ENCODE data around the gene IVNS1ABP. TPM values are rescaled to one million over a fixed set of nuclear protein-coding genes. Genes with fewer than 3 reads are reported as not detected.

The IVNS1ABP gene
- total and polyA plus RNA-seq, 2 experiments from 2014 or later: 73.5 to 162 TPM

DNA sequence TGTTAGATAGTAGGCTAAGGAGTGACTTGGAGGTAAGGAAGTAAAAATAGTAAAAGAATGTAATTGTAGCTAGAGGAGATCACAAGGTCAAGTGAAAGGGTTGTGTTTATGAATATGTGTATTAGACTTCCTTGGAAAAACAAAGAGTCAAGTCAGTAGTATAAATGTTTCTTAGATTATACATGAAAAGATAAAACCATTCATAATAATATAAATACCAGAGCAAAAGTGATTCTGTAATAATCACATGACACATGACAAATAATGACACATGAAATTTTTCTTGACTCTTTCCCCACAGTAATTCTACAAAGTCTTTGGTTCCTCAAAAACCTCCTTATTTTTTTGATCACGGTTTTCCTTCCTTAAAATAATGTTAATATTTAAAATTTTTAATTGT lies 56.4 kb downstream of the IVNS1ABP start:
- H3K9me3 Mint-ChIP-seq: no peaks in the 10 kb centered on the region; the same call in none of the 3 replicates
- no peak overlapping the region for H2AFZ ChIP-seq
- no peak for TF ChIP-seq JUNB (IDR thresholded peaks at IDR 0.05; ENCODE audit: unreplicated experiment)
- no peak for TF ChIP-seq ZNF462 (CRISPR knock-in tag; IDR thresholded peaks at IDR 0.05)
- TF ChIP-seq ZNF331 (CRISPR knock-in tag; IDR thresholded peaks at IDR 0.05; ENCODE audit: low read depth): no peak
- TF ChIP-seq ZNF114 (CRISPR knock-in tag; IDR thresholded peaks at IDR 0.05): no peak
- TF ChIP-seq NANOG (IDR thresholded peaks at IDR 0.05; ENCODE audit: borderline replicate concordance): no peak
- TF ChIP-seq CREB1 (CRISPR knock-in tag; IDR thresholded peaks at IDR 0.05; ENCODE audit: low read depth): no peak
- TF ChIP-seq, protein P1, sequence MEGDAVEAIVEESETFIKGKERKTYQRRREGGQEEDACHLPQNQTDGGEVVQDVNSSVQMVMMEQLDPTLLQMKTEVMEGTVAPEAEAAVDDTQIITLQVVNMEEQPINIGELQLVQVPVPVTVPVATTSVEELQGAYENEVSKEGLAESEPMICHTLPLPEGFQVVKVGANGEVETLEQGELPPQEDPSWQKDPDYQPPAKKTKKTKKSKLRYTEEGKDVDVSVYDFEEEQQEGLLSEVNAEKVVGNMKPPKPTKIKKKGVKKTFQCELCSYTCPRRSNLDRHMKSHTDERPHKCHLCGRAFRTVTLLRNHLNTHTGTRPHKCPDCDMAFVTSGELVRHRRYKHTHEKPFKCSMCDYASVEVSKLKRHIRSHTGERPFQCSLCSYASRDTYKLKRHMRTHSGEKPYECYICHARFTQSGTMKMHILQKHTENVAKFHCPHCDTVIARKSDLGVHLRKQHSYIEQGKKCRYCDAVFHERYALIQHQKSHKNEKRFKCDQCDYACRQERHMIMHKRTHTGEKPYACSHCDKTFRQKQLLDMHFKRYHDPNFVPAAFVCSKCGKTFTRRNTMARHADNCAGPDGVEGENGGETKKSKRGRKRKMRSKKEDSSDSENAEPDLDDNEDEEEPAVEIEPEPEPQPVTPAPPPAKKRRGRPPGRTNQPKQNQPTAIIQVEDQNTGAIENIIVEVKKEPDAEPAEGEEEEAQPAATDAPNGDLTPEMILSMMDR (conservative IDR thresholded peaks at IDR 0.05; ENCODE audit: low read depth in 2 of 2): no peak
- TF ChIP-seq, protein P2, sequence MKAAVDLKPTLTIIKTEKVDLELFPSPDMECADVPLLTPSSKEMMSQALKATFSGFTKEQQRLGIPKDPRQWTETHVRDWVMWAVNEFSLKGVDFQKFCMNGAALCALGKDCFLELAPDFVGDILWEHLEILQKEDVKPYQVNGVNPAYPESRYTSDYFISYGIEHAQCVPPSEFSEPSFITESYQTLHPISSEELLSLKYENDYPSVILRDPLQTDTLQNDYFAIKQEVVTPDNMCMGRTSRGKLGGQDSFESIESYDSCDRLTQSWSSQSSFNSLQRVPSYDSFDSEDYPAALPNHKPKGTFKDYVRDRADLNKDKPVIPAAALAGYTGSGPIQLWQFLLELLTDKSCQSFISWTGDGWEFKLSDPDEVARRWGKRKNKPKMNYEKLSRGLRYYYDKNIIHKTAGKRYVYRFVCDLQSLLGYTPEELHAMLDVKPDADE (IDR thresholded peaks at IDR 0.05): no peak
- no peaks in the 10 kb centered on the region for H4K20me1 ChIP-seq (replicated peaks; ENCODE audit: insufficient read depth)
- no peaks in the 10 kb centered on the region for H3K9me2 ChIP-seq (ENCODE audit: insufficient read depth)
- H3K27me3 Mint-ChIP-seq (ENCODE audit: insufficient read depth, low read depth, poor library complexity): no peaks in the 10 kb centered on the region
- H3K27me3 ChIP-seq (ENCODE audit: insufficient read depth): no peaks in the 10 kb centered on the region
- no peaks in the 10 kb centered on the region for H3K4me1 ChIP-seq (ENCODE audit: insufficient read depth)
- H3K4me2 ChIP-seq: no peak overlapping the region
- H3K4me3 ChIP-seq: no peak overlapping the region
- ATAC-seq (no peak), DNase-seq (ENCODE audit: low spot score) (no peak)
- H3F3A ChIP-seq (replicated peaks; ENCODE audit: low read depth): no peaks in the 10 kb centered on the region
- no peaks in the 10 kb centered on the region for H3K36me3 ChIP-seq (ENCODE audit: insufficient read depth)
- peaks cover 3% of the 10 kb centered on the region; the same call in 1 of the 3 replicates for H3K36me3 Mint-ChIP-seq (ENCODE audit: low read depth)
- no peaks in the 10 kb centered on the region for H3K79me2 ChIP-seq (replicated peaks; ENCODE audit: insufficient read depth)
- no peak overlapping the region for H3K27ac ChIP-seq (ENCODE audit: low read depth)
- no peak overlapping the region for H3K4me3 Mint-ChIP-seq
- no peak overlapping the region for H3K27ac Mint-ChIP-seq
- peaks cover 5% of the 10 kb centered on the region; the same call in 2 of the 3 replicates for H3K4me1 Mint-ChIP-seq
